Erythroblast (primary cell): ENCODE results near the gene RETSAT.
A peak's percentile ranks its signal among the peaks of the same experiment; 100 is the strongest.

Source experiments
- DNase-seq, 2 experiments: peaks; one replicate each; lab custom pipeline; 2025; lab: John Stamatoyannopoulos, UW
- GATA1 ChIP-seq: IDR thresholded peaks from 2 replicates; pipeline ENCODE4 v1.6.1; 2011; ENCODE audit warnings: low read depth, mild to moderate bottlenecking, control low read depth, low read length, moderate library complexity
- POLR2A ChIP-seq: IDR thresholded peaks from 2 replicates; pipeline ENCODE4 v1.6.1; 2011; ENCODE audit warnings: mild to moderate bottlenecking, low read length

Gene RETSAT

DNA sequence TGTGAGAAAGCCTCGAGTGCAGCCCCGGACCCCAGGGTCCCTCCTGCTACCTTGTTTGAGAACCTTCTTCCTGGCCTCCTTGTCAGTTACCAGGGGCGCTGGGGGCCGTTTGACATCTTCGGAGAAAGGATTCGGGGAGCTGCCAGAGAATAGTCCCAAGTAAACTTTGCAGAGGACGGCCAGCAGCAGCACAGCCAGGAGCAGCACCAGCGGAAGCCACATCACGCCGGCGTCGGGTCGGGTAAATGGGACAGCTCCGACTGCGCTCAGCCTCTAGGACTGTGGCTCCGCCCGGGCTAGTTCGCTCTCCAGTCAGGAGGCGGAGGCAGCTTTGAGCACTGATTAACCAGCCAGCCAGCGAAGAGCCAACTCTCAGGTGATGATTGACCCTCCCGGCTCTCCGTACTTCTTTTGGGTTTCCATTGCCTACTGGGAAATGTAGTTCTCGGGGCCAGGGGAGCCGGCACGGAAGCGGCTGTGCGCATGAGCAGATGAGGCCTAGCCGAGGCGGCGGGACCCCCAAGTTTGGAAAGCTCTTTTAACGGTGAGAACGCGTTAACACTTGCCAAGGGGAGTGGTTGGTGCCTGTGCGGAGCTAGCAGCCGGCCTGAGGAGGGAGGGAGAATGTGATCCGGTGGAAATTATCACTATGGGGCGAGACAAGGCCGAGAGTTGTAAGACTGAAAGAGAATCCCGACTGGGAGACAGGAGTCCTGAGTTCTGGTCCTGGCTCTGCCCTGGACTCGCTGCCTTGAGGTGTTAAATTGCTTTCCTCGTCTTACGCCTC, at the start of gene RETSAT, which contains the start of gene ELMOD3:
RETSAT (minus strand) TSS at position 243 of the 787 bp plus-strand sequence; CDS start at position 222, 21 bp downstream.
ELMOD3 (plus strand) TSS at position 484 of the 787 bp plus-strand sequence. CDS start 2,430 bp downstream, outside the sequence.
- TF ChIP-seq POLR2A (peak; percentile 87), GATA1 (no peak)
- peak; percentile 99 for DNase-seq

DNA sequence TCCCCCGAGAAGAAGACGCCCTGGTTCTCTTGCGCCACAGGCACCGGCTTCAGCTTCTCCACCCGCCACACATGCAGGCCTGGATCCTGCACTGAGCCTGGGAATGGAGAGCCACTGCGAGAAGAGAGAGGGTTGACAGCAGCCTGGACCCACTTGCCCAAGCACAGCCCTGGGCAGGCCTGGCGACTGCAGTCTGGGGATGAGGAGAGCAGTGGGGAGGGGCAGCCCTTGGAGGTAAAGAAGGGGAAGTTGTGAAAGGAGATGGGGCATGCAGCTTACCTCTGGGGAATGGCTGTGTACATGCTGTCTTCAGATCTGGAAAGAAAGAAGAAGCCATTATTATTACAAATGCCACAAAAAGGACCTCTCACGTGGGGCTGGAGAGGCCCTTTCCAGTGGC, 47.5 kb upstream of the RETSAT start:
- DNase-seq: no peak

DNA sequence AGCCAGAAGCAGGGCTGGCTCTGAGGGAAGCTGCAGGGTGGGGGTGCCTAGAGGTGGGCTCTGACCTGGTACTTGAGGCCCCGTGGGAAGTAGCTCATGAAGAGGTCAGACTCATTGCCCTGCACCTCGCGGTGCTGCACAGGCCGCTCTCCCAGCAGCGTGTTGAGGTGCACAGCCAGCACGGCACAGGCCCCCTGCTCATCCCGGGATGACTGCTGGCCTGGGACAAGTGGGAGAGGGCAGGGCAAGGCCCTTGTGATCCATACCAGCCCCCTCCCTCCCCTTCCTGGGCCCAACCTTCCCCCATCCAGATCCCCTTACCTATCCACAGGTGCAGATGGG, 47.1 kb upstream of the RETSAT start:
- TF ChIP-seq POLR2A (no peak), GATA1 (no peak)
- no peak for DNase-seq

More for the DNA sequence above, 47.5 kb upstream of the RETSAT start:
- no peak for TF ChIP-seq GATA1
- no peak for TF ChIP-seq POLR2A

DNA sequence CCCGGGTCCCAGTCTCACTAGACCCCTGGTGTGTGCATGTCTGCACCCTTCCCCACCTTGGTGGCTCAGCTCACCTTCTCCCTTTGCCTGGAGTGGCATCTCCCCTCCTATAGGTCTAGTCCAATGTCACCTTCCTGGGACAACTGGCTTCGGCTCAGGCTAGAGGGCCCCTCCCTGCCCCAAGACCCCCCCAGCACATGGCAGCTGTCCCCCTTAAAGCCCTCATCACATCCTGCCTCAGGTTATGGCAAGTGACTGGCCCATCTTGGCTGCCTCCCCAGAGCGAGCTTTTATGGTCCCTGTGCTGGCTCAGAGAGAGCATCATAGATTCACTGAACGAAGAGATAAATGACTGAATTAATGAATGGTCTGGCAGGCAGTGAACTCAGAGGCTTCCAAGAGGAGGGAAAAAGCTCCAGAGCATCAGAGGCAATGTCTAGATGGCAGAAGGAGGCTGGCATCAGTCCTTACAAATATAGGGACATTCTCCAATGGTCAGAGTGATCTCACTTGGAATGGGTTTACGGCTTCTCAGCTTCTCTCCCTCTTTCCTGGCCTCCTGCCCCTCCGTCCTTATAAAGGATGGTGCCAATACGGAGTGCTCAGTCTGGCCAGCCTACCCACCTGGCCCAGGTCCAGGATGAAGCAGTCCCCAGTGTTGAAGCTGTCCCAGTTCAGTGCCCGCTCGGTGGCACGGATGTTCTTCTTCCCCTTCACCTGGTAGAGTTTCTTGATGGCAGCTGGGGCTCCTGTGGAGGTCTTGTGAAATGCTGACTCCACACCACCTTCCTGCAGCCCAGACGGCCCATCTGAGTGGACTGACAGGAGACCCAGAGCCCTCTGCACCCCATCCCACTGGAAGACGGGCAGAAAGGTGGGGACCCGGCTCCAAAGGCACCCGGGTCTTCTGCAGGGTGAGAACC, 46.5 kb upstream of the RETSAT start:
- no peak for DNase-seq
- TF ChIP-seq GATA1: no peak
- TF ChIP-seq POLR2A: no peak

DNA sequence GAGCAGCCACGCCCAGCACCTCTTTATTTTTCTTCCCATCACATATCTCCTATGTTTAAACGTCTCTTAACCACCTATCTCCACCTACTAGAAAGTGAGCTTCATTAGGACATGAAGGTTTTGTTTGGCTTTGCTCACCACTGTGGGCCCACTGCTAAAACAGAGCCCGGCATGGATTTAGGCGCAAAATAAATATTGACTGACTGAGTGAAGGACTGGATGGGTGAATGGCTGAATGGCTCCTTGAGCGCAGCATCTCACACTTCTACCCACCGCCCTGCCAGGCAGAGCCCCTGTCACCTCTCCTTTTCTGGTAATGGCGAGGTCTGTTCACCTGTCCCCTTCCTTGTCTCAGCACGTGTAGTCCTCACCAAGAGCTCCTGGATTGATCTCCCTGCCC, 45.7 kb upstream of the RETSAT start:
- TF ChIP-seq GATA1 (no peak), POLR2A (no peak)
- DNase-seq: no peak

DNA sequence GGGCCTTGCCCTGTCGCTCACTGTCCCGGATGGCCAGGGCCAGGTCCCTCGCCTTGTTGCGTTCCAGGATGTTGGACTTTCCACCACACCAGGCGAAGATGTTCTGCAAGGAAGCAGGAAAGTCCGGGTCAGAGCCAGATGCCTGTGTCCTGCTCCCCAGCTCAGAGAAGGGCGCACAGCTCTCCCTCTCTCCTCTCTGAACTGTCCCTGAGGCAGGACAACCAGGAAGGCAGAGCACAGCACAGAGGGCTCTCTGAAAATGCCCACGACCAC, 44.8 kb upstream of the RETSAT start:
- TF ChIP-seq GATA1 (no peak), POLR2A (no peak)
- DNase-seq: no peak

DNA sequence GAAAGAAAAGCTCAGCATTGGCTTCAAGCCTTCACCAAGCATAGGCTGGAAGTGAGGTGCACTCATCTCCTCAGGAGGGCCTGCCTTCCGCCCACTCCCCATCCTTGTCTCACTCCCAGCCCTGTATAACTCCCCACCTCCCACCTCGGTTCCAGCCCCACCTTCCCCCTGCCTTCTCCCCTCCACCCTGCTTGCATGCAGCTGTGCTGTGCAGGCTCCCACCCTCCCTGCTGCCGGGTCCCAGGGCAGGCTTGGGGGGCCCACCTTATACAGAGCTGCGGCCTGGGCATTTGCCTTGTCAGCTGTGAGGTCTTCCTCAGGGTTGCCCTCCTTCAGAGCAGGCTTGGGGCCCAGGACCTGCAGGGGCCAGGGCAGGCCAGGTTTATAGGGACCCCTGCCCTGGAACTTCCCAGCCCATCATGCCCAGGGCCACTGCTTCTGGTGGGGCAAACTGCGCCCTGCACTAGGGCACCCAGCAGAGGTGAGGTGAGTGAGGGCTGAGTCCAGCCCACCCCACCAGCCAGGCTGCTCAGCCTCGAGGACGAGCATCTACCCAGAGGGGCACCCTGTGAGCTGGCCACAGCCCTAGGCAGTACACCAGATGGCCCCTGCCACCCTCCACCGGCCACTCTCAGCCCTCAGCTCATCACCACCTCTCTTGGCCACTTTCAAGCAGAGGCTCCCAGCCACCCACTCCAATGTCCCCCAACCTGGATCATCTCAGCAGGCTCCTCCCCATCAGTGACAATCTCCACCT, 44.3 kb upstream of the RETSAT start:
- DNase-seq: no peak
- no peak for TF ChIP-seq GATA1
- TF ChIP-seq POLR2A: no peak

DNA sequence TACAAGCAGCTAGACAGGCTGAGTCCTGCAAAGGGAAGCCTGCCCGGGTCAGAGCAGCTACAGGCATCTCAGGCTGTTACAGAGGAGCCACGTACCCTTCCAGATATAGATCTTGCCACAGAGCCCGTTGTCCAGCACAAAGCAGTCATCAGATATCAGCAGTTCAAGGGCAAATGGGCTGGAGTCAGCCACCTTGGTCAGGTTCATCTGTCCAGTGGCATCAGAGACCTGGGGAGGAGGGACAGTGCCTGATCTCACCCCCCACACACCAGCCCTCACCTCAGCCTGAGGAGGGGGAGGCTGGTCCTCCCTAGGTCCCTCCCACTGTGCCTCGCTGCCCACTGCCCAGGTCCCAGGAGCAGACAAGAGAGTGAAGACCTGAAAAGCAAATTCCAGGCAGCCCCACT, 43.6 kb upstream of the RETSAT start:
- DNase-seq: no peak
- TF ChIP-seq GATA1: no peak
- TF ChIP-seq POLR2A: no peak

DNA sequence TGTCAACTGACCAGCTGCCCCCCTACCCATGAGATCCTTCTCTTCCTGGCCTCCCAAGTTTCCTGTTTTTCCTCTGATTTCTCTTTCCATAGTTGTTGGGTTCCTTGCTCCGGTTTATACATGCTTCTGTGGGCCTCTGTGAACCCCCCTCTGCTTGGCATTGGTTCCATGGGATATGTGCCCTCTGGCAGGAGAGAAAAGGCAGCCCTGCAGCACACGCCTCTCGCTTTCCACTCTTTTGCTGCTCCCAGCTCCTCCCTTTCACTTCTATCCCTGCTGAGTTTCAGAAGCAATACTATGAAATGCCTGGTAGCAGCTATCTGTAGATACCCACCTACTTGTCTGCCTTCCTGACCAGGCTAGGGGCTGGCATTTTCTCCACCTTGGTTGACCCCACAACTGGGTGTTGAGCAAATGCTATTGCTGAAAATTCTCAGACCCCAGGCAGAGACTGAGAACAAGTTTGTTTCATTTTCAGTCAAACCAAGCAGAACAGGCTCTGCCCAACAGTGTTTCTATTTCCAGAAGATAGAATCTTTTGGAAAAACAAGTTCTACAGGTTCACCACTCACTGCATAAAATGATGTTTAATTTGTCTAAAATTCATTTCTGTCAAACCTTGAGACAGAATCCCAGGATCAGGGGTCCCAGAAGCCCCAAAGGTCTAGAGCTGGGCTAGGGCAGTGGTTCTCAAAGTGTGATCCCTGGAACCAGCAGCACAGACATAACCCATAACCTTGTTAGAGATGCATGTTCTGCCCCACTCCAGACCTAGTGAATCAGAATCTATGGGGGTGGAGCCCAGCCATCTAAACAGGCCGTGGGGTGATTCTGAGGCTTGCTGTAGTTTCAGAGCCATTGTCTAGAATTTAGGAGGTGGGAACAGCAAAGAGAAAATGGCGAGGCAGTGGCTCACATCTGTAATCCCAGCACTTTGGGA, 42.5 kb upstream of the RETSAT start:
- TF ChIP-seq POLR2A (no peak), GATA1 (no peak)
- no peak for DNase-seq

DNA sequence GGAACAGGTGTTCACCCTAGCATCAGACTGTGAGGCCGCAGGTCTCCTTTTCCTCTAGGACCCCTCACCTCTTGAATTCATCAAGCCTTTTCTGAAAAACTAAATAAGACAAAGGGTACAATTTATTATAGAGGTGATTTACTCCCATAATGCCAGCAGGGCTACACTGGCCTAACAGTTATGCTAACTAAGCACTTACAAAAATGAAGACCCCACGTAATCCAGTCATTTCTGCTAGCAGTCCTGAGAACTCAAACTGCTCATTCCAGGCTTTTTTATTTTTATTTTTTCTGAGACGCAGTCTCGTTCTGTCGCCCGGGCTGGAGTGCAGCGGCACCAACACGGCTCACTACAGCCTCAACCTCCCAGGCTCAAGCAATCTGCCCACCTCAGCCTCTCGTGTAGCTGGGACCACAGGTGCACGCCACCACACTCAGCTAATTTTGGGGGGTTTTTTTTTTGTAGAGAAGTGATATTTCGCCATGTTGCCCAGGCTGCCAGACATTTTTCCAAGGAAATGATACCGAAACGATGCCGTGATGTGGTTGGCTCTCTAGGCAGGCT, 41.7 kb upstream of the RETSAT start:
- TF ChIP-seq POLR2A: no peak
- no peak for TF ChIP-seq GATA1
- DNase-seq: no peak

DNA sequence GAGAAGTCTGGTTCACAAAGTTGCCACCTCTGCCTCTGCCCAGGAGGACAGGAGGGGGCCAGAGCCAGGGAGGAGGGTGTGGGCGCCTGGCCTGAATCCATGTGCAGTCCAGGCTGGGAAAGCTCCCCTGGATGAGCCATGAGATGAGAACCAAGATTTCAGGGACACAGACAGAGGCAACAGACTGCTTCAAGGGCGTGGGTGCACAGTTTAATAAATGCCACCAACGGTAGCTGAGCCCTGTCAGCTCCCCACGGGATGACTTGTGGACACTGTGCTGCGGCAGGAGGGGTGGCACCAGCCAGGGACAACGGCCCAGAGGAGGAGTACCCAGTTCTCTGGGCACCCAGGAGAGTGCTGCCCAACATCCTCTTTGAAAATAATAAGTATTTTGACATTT, 40.6 kb upstream of the RETSAT start:
- TF ChIP-seq POLR2A (no peak), GATA1 (no peak)
- no peak for DNase-seq

DNA sequence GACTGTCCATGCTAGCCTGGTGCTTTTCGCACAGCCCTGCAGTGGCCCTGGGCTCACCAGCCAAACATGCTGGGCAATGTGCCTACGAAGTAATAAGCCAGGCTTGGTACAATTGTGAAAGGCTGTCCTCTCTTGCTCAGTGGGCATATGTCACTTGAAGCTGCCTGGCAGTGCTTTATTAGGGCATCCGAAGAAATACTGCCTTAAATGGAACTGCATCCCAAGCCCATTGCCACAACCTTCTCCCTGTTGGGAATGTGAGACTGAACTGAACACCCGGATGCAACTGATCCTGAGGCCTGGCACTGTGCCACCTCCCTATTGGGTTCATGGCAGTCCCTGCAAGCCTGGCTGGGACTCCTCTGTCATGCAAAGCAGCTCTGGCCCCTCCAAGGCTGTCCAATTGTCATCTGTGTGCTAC, 39.9 kb upstream of the RETSAT start:
- DNase-seq: no peak
- TF ChIP-seq POLR2A (no peak), GATA1 (no peak)
